Stimulated activated CD8-positive, alpha-beta memory T cell treated with anti-CD3 and anti-CD28 coated beads, Interleukin-15, amount 100 ng/mL, for 24 hours (primary cell): ENCODE measurements around the gene ZNF296.
"Not testable (repeated sequence)": the region's sequence is repeated elsewhere in the genome, so short reads cannot be mapped to it uniquely, and the experiment has no call there.

ENCODE experiments used
- DNase-seq: peaks from one replicate; pipeline ENCODE4 v3.0.0-alpha.2; 2020; ENCODE audit warnings: low read depth

Gene ZNF296

GRCh38 chr19:45076029-45076850, at the start of gene ZNF296:
Gene ZNF296, minus strand, starts transcription at chr19:45076478. Its CDS starts 105 bp downstream, at chr19:45076373.
- peak; percentile 57 for DNase-seq

- no peak for DNase-seq
Observed at GRCh38 chr19:45125360-45125759, 49.1 kb upstream of the ZNF296 start.

- DNase-seq, result no peak
Observed at GRCh38 chr19:45124021-45124420, 47.7 kb upstream of the ZNF296 start.

- DNase-seq, result no peak
Observed at GRCh38 chr19:45123440-45123850, 47.2 kb upstream of the ZNF296 start.

- DNase-seq, result no peak
Observed at GRCh38 chr19:45122832-45123231, 46.6 kb upstream of the ZNF296 start.

- DNase-seq, result no peak
Observed at GRCh38 chr19:45121827-45122345, 45.6 kb upstream of the ZNF296 start.

GRCh38 chr19:45119582-45119981, 43.3 kb upstream of the ZNF296 start:
- DNase-seq, result no peak

- DNase-seq, result not testable (repeated sequence)
Observed at GRCh38 chr19:45118591-45119355, 42.5 kb upstream of the ZNF296 start.

- DNase-seq, result no peak
Observed at GRCh38 chr19:45118106-45118505, 41.8 kb upstream of the ZNF296 start.

- DNase-seq, result no peak
Observed at GRCh38 chr19:45117671-45118070, 41.4 kb upstream of the ZNF296 start.

- no peak for DNase-seq
Observed at GRCh38 chr19:45117167-45117594, 40.9 kb upstream of the ZNF296 start.

- no peak for DNase-seq
Observed at GRCh38 chr19:45115809-45116615, 39.7 kb upstream of the ZNF296 start.

- no peak for DNase-seq
Observed at GRCh38 chr19:45114116-45114515, 37.8 kb upstream of the ZNF296 start.

GRCh38 chr19:45113628-45114027, 37.4 kb upstream of the ZNF296 start:
- no peak for DNase-seq

GRCh38 chr19:45112111-45112827, 36.0 kb upstream of the ZNF296 start:
- no peak for DNase-seq

GRCh38 chr19:45110851-45111266, 34.6 kb upstream of the ZNF296 start:
- DNase-seq, result no peak

GRCh38 chr19:45107621-45108150, 31.4 kb upstream of the ZNF296 start:
- no peak for DNase-seq

GRCh38 chr19:45106363-45106762, 30.1 kb upstream of the ZNF296 start:
- not testable (repeated sequence) for DNase-seq

GRCh38 chr19:45104658-45105349, 28.5 kb upstream of the ZNF296 start:
- no peak for DNase-seq

GRCh38 chr19:45103508-45104319, 27.4 kb upstream of the ZNF296 start:
- no peak for DNase-seq
